Left hindlimb (tissue), 1 donor: ENCODE data around the gene IQSEC1.
A peak's percentile ranks its signal among the peaks of the same experiment; 100 is the strongest.

Experiments used
- DNase-seq: peaks from one replicate; pipeline ENCODE4 v3.0.0-alpha.2; 2018

Gene IQSEC1

DNA sequence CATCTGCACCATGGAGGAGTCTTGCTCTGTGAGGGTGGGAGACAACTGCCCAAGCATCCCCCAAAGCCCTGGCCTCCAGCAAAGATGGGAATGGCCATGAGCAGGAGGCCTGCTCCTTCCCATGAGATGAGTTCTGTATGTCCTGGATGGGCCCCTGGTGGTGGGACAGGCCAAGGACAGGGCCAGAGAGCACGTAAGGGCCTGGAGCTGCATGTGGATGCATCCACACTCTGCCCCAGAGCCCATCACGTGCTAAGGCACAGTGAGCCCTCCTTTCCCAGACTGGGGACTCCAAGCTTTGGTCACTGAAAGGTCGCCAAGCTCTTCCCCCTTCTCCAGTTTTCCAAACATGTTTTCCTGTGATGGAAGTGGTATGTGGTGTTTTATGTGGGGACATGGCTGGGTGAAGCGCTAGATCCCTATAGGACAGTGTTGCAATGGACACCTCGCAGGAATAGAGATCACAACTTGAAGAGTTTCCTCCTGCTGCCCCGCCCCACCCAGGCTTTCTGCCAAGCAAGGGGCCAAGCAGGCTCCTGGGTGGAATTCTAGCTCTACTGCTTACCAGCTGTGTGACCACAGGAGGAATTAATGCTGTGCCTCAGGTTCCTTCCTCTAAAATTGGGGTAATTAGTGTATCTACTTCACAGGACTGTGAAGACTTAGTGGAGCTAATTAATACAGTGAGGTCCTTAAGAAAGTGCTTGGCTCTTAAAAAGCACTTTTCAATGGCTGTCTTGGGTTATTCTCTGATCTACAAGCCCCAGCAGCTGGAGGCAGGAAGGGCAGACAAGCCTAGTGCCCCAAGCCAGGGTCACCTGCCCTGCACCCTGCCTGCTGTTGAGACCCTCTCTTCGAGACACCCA lies 125.5 kb downstream of the IQSEC1 start:
- peak; percentile 86 for DNase-seq

DNA sequence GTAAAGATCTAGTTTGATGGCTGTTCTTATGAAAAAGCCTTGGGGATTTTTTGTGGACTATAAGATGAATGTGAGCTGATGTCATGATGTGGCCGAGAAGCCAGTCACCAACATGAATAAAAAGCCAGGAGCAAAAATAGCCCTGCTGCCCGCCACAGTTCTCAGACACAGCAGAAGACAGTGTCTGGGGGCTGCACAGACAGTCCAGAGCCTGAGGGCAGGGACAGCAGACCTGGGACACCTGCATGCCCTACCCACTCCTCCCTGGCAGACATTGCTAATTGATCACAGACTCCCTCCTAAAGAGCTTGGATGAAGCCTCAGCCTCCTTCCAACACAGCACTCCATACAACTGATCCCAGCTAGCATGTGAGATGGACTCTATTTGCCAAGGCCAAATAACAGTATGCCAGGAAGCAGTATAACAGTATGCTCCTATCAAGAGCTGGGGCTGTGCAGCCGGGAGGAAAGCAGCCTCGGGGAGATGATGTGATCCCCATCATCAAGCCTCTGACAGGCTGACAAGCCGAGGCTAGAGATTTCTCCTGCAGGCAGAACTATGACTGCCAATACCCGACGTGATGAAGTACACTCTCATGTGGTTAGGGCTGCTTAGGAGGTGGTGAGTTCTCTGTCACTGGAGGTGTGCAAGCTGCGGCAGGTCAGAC lies 126.4 kb downstream of the IQSEC1 start:
- no peak for DNase-seq

DNA sequence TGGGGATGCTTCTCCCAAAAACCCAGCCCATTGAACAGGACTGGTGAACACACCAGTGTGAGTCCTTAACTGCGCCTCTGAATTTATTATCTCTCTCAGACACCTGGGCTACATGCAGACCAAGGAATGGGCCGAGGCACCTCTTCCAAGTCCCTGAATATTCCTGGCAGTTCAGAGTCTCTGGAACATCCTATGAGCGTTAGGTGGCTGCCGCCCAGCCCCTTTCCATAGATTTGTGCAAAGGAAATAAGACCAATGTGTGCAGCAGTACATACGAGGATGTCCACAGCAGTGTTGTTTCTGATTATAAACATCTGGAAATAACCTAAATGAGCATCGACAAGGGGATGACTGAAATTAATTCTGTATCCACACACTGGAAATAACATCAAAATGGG lies 127.0 kb downstream of the IQSEC1 start:
- DNase-seq, result peak; percentile 70

DNA sequence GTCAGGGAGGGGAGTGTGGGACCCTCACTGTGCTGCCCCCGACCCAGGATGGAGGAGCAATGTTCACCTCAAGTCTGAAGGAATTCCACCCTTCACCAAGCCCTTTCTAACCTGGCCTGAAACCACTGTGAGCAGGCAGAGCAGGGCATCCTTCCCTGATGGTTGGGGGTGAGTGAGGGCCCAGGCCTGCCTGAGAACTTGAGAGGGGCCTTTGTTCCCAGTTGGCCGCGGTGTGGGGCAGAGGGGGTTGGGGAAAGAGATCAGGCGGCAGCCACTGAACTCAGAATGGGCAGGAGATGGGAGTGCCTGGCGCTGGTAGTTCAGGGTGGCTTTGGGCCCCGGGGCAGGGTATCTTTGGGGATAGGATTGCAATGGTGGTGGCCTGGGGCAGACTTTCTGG lies 128.4 kb downstream of the IQSEC1 start:
- DNase-seq, result no peak

DNA sequence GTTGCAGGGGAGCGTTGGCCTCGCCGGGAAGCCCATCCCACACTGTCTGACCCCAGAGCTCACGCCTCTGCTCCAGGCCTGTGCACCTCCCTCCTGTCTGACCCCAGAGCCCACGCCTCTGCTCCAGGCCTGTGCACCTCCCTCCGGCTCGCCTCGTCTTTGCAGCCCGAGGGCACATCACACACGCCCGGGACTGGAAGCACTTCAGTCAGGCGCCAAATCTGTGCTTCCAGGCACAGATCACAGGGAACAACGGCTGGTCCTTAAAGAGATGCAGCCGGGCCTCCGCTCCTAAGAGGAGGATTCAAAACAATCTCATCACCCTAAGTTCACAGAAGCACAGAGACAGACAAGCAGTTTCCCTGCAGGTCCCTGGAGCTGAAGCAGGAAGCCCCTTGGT lies 128.8 kb downstream of the IQSEC1 start:
- no peak for DNase-seq

DNA sequence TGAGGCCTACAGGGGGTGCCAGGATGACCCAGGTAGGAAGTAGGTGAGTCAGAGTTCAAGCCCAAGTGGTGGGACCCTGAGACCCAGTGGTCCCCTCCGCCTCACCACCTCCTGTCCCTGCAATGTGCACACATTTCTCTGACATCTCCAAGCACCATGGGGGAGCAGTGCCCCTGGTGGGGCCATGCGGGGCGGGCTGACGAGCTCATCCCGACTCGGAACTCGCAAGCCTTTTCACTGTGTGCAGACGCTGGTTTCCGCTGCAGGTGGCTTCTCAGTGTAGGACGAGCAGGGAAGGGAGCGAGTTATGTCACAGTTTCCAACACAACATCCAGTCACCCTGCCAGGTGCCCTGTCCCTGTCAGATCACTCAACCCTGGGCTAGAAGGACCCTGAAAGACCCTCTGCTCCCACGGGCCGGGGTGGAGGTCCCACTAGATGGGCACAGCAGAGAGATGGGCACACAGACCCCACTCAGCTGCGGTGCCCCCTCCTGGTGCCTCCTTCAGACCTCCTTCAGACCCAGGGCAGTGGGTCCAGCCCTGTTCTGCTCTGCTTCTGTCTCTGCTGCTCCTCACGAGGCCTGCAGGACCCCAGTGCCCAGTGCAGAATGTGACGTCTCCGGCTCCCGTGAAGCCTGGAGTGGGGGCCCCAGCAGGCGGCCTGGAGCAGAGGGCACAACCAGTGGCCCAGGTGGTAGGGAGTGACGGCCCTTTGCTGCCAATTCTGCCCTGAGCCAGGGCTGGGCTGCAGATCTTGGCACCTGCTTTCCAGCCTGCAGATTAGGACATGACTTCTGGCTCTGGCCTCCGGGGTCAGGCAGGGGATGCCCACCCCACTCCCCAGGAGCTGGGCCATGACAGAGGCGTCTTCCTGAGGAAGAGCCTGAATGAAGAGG lies 129.9 kb downstream of the IQSEC1 start:
- DNase-seq, result no peak

DNA sequence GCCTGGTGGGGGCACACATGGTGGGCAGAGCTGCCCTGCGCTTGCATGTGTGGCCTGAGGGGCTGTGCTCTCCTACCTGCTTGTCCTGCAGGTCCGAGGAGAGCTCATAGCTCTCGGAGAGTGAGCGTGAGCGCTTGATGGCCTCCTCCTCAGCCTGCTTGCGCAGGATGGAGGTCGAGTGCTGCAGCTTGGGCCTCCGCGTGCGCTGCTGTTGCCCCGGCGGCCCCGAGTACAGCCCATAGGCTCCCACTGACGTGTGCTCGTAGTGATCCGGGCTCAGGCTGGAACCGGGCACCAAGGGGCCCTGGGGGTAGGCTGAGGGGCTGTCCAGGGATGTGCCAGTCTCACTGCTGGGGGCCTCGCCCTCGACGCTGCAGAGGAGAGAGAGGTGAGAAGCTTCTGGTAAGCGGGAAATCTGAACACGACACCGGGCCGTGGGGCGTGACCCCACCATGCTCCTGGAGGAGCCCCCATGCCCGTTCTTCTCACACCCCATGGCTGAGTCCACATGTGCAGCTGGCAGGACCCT lies 131.7 kb downstream of the IQSEC1 start:
- DNase-seq, result no peak

DNA sequence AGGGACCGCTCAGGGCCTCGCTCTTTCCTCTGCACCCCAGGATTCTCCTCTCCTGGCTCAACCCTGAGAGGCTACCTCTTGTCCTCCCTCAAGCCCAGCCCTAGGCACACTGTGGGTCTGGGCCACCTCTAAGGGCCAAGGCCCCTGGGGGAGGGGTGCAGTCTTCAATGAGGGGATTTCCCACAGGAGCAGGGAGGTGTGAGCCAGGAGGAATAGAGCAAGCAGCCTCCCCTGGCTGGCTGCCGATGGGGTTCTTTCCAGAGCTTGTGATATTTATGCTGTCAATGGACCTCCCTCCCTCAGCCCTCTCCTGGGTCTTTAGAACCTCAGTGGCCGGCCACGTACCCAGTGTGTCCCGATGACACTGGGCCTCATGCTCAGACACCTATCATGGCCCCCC lies 132.4 kb downstream of the IQSEC1 start:
- no peak for DNase-seq

DNA sequence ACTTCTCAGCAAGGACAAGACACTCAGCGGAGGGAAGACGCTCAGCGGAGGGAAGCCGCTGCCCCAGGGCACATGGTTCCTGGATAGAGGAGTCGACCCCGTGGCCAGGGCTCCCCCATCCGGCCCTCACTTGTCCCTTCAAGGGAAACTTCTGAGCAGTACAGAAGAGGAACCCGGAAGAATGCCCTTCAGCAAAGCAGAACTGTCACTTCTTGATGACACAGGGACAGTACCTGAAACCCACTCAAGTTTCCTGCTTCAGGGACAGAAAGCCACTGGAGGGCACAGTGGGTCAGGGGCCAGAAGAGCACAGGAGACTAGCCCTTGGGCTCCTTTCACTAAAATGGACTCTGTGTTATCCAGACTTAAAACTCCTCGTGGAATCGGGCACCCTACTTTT lies 134.1 kb downstream of the IQSEC1 start:
- DNase-seq, result no peak

DNA sequence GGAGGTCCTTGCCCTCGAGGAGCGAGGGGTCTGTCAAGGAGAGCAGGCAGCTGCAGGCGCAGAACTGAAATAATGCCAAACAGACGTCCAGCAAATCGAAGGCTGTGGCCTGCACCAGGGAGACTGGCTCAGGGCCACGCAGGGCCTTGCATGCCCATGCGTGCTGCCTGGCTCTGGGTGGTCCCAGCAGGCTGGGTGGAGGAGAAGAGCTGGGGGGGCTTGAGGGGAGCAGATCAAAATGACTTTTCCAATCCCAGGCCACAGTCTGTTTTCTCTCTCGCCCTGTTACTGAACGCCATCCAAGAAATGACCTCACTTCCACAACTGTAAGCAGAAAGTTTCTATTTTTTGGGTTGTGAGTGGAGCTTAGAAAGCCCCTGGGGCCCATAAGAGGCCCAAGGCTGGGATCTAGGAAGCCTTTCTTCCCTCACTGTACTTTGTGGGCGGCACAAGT lies 134.9 kb downstream of the IQSEC1 start:
- peak; percentile 86 for DNase-seq

DNA sequence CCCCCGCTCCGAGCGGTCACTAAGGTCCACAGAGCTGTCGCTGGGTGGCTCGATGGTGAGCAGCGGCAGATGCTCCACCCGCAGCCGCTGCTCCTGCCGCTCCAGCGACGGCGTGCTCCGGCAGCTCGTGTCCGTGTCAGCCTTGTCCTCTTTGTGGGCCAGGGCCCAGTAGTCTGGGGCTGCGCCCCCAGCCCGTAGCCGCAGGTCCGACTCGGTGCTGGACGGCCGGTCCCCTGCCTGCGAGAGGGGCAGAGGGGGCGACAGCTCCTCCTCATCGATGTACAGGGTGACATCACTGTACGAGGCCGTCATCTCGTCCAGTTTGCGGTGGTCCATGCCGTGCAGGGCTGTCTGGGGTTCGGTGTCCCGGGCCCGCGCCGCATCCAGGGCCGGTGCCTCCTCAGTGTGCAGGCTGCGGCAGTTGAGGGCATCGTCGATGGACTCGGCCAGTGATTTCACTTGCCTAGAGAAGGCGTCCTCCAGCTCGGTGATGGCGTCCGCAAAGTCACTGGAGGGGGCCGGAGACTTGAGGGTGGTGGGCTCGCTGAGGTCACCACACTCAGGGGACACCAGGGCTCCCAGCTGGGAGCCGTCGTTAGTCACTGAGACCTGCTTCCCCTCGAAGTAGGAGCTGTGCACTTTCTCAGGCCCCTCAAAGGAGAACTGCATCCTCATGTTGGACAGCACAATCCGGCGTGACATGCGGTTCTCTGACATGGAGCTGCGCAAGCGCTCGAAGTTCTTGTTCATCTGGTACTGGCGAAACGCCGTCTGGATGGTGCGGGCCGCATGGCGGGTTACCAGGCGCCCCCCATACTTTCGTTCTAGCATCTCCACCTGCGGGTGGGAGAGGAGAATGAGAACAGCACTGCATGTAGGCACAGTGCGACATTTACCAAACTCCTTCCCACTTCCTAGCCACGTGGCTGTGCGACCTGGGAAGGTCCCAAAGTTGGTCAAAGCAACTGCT lies 137.1 kb downstream of the IQSEC1 start:
- DNase-seq, result no peak

DNA sequence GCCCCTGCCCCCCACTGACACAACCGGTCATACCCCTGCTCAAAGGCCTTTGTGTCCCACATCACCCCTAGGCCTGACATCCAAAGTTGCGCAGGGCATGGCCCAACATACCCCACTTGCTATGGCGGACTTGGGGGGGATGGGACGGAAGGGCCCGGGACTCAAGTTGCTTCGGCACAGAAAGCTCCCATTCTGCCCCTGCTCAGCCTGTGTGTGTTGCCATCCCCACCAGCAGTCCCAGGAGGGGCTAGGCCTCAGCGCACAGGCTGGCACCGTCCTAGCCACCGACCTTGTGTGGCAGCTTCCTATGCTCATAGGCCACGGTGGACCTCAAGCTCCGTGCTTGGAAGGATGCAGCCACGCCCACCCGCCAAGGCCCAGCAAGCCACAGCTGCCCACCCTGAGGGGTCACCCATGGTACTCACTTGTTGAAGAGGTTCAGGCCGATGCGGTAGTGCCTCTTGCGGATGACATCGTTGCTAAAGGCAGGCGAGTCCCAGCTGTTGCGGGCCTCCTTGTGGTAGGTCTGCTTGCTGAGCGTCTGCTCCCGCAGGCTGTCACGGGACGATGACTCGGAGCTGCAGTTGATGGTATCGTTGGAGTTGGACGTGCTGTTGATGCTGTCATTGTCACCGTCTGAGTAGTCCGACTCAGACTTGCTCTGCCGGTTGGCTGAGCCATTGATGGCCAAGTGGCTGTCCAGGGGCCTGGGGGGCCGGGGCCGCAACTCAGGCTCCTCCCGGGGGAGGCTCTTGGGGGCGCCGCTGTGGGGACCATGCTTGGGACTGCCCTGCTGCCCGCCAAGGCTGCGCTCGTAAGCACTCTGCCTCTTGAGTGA lies 138.0 kb downstream of the IQSEC1 start:
- no peak for DNase-seq

DNA sequence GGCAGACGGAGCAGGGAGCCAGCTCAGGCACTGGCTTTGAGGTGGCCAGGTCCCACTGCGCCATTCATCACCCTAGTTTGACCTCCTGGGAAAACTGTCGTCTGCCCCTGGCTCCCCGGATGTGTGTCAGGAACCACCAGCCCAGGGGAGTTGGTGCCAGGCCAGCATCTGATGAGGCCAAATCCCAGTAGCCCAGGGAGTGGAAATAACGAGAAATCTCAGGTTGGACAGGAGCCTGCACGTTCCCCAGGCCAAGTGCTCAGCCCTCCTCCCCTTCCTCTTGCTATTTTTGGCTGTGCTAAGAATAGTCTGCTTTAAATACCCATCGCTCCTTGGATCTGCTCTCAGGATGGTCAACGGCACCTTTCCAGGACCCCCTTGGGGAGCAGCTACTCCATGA lies 138.8 kb downstream of the IQSEC1 start:
- DNase-seq, result no peak

DNA sequence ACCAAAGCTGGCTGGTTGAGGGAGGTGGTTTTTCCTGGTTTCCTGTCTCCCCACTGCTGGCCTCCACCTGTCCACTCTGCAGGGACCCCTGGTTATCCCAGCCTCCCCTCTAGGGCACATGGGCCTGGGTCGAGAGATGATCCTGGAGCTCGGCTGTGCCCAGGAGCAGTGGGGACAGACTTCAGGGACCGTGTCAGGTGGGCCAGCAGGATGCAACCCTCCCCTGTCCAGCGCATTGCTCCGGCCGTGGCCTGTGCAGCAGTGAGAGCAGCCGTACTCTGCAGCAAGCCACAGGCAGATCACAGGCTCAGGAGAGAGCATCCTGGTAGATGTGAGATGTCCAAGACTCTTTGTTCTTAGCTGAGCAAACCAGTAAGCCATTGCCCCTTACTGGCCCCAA lies 139.3 kb downstream of the IQSEC1 start:
- no peak for DNase-seq

DNA sequence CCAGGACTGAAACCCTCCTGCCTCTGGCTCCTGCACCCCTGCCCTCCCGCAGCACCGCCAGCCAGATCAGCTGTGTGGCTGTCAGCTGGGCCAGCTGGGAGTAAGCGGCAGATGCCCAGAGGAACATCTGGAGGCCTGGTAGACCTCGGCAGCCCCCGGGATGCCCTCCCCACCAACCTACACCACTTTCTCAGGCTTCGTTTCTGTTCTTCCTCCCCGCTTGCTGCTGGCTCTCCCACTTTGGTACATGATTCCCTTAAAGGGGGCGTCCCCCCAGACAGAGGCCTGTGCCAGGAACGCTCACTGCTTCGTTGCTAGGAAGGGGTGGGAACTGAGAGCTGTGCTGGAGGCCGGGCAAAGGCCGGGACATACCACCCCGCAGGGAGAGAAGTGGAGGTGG lies 140.5 kb downstream of the IQSEC1 start:
- DNase-seq, result no peak

DNA sequence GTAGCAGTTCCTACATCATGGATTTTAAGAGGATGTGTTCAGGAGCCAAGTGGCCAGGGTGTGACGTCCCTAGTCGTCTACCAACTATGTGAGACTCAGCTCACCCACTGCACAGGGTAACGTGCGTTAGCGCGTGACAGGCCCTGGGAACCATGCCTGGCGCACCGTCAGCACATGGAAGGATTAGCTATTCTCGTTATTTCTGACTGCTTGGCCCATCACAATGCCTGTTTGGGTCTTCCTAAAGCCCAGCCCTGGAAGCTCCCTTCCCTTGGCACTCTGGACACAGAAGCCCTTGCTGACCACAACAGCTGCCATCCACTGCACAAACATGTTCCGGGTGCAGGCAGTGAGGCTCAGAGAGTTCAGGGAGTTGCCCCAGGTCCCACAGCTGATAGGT lies 140.9 kb downstream of the IQSEC1 start:
- DNase-seq, result no peak

DNA sequence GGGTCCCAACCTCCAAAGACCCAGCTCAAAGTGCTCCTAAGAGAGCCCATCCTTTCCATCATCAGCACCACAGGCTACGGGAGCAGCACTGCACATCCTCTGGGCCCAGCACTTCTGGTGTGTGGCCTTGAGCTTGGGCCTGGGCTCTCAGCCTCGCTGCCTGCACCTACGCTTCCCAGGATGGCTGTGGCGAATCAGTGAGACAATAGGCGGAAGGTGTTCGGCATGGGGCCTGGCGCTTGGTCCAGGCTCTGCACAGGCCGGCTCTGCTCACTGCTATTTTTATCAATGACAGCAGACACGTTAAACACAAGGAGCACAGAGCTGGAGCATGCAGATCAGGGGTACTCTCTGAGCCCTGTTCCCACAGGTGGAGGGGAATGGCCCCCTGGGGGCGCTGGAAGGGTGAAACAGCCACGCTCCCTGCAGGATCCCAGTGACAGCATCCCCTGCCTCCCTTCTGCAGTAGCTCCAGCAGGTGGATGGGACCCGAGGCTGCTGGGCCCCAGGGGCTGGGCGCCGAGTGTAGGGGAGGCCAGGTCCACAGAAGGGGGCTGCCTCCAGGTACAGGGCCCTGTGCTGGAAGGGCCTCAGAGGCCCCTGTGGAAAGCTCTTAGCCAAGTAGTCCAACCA lies 141.8 kb downstream of the IQSEC1 start:
- no peak for DNase-seq

DNA sequence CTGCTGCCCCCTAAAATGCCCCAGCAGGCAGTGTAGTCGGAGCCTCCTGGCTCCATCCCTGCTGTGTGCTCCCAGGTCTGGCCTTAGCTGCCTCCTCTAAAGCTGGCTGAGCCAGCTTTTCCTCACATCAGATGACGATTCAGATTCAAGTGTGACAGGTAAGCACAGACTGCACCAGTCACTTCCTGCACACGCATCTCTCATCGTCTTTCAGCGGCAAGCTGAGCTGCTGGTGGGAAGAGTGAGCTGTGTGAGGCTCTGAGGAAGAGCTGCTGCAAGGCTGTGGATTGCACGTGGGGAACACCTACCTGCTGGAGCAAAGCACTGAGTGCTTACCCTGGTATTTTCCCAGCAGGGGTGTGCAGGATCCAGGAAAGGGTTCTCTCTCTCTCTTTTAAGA lies 143.4 kb downstream of the IQSEC1 start:
- DNase-seq, result no peak

DNA sequence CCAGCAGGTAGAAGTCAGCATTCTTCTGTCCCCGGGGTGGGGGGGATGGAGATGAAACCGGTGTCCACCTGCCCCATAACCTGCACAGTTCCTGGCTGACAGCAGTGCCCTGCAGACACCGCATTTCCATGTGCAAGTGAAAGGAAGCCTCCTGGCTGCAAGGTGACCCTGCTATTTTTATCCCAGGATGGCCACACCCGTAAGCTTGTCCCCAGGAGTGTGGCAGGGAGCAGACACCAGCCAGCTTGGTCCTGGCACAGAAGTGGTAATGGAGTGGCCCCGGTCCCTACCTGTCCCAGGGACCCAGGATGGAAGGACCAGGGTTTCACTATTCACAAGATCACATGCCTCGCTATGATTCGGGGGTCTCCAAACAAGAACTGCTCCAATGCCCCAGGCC lies 146.6 kb downstream of the IQSEC1 start:
- no peak for DNase-seq

DNA sequence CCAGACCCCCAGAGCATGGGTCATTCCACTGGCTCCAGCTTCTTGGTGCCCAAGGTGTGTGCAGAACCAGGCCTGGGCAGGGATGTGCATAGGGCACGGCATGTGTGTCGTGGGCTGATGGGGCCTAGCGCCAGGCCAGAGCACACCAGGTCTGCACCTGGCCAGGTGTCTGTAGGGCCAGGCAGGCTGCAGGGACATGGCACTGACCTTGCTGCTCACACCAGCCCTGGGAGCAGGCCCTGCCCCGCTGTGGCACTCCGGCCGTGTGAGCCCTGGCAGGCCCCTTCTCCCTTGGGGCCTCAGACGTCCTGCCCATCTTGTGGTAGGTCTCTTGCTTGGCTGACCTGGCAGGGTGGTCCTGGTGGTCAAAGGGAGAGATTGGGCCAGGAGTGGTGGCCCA lies 147.6 kb downstream of the IQSEC1 start:
- DNase-seq, result no peak
